ENCODE measurements around the gene PPP2R5A. TPM values are rescaled to one million over a fixed set of nuclear protein-coding genes. Genes with fewer than 3 reads are reported as not detected.
A peak's percentile ranks its signal among the peaks of the same experiment; 100 is the strongest.

Gene PPP2R5A
- total and polyA plus RNA-seq, 2 of the 8 experiments (the other 6 are each of a cell fraction or from before 2014, with no cell fraction given): 14.6 to 36.3 TPM

- peaks cover 14 to 43% (median 31%) of the 10 kb centered on the region in 4 experiments for H3K36me3 ChIP-seq (ENCODE audit: control insufficient read depth in 2 of 4, insufficient read depth in 4 of 4, low read length in 3 of 4)
- H3K14ac ChIP-seq (ENCODE audit: insufficient read length): no peak overlapping the region
- peaks cover 3% of the 10 kb centered on the region; the same call in 1 of the 2 replicates for H3K23me2 ChIP-seq (ENCODE audit: low read depth, low read length)
- TF ChIP-seq MAFK (IDR thresholded peaks at IDR 0.05; ENCODE audit: low read depth, low read length) (no peak), CTCF (IDR thresholded peaks at IDR 0.05; ENCODE audit: control extremely low read depth in 1 of 3, insufficient read depth in 1 of 3, low read depth in 1 of 3, low read length in 3 of 3) (peak in 1 of 3 experiments; percentile 2; a peak in 1 of 4 replicates), HDAC6 (IDR thresholded peaks at IDR 0.05; ENCODE audit: low read depth, low read length) (no peak), SAP30 (IDR thresholded peaks at IDR 0.05; ENCODE audit: insufficient read depth, insufficient replicate concordance, low read length) (no peak)
- H2BK120ac ChIP-seq (replicated peaks; ENCODE audit: low read depth, low read length): no peak overlapping the region
- no peak overlapping the region for H3K4ac ChIP-seq (replicated peaks; ENCODE audit: insufficient read length, low read depth, low read length)
- H3K4me2 ChIP-seq (ENCODE audit: insufficient read depth in 1 of 2, low read depth in 2 of 2, low read length in 2 of 2): no peak overlapping the region
- no peak overlapping the region for H4K91ac ChIP-seq (replicated peaks; ENCODE audit: insufficient read length, low read length)
- H2BK5ac ChIP-seq (ENCODE audit: low read depth, low read length): no peak overlapping the region; the same call in 1 of the 2 replicates
- no peaks in the 10 kb centered on the region; a peak in 1 of 7 replicates for H3K27me3 ChIP-seq (replicated peaks in 1 of 4; ENCODE audit: control insufficient read depth in 3 of 4, extremely low read depth in 1 of 4, insufficient read depth in 3 of 4, low read length in 3 of 4)
- H3K9ac ChIP-seq (replicated peaks in 1 of 4; ENCODE audit: extremely low read depth in 1 of 4, low read depth in 3 of 4, low read length in 3 of 4): no peak overlapping the region; a peak in 1 of 7 replicates
- CTCF ChIA-PET (ENCODE audit: partially characterized antibody): interaction anchor here (0.7 to 5.5 kb wide), 5 partner anchors 25 to 311 kb away, joined by 3 to 54 read pairs (median 4); no protein-coding TSS in a partner anchor
- 0 out of 2 replicates have a peak overlapping the region, but pooled peaks have one; percentile 68 for H2BK12ac ChIP-seq (ENCODE audit: low read depth, low read length)
- no peak overlapping the region for H3K56ac ChIP-seq (replicated peaks; ENCODE audit: insufficient read length, low read depth, low read length)
- H2AK5ac ChIP-seq (ENCODE audit: low read depth, low read length): no peak overlapping the region; the same call in 1 of the 2 replicates
- POLR2A ChIA-PET (ENCODE audit: partially characterized antibody): no interaction called here
- H3K23ac ChIP-seq (ENCODE audit: insufficient read length): no peak overlapping the region
- 84% methylated on average over 4 of the region's 4 CpGs; no CpG with 5 or more reads in 1 of the 2 experiments for WGBS, 2 experiments (ENCODE audit: extremely low coverage in 1 of 2, insufficient coverage in 1 of 2, insufficient read length in 1 of 2, insufficient replicate concordance in 2 of 2, low coverage in 1 of 2, low lambda C conversion rate in 2 of 2, missing lambda C conversion rate in 1 of 2)
- H3K79me2 ChIP-seq (ENCODE audit: control insufficient read depth in 1 of 2, insufficient read depth in 2 of 2, low read length in 2 of 2): no peaks in the 10 kb centered on the region
- FAIRE-seq (no peak), DNase-seq (ENCODE audit: low read depth in 1 of 2, low spot score in 2 of 2) (no peak)
- no peak overlapping the region for H2AFZ ChIP-seq (ENCODE audit: low read length)
- H3K79me1 ChIP-seq (ENCODE audit: low read depth, low read length): no peaks in the 10 kb centered on the region; the same call in 1 of the 2 replicates
- H3K4me3 ChIP-seq (ENCODE audit: extremely low read depth in 1 of 4, insufficient read depth in 2 of 4, low read depth in 3 of 4, low read length in 4 of 4): no peak overlapping the region
- no peaks in the 10 kb centered on the region for H3K9me3 ChIP-seq (ENCODE audit: insufficient read depth in 2 of 2, low read depth in 1 of 2, low read length in 1 of 2)
- H2BK20ac ChIP-seq (ENCODE audit: low read length): no peak overlapping the region
- no peak overlapping the region for H4K5ac ChIP-seq (ENCODE audit: insufficient read length, low read depth, low read length)
- H3K27ac ChIP-seq (ENCODE audit: low read depth, low read length): no peak overlapping the region
- H4K8ac ChIP-seq (ENCODE audit: extremely low read depth, insufficient read depth, low read length): no peak overlapping the region; the same call in 1 of the 2 replicates
- peaks cover 0 to 6% of the 10 kb centered on the region in 2 experiments for H4K20me1 ChIP-seq (replicated peaks in 1 of 2; ENCODE audit: control insufficient read depth in 1 of 2, insufficient read depth in 2 of 2, low read length in 2 of 2)
- H3K18ac ChIP-seq (ENCODE audit: extremely low read depth, low read length): no peak overlapping the region
- H3K4me1 ChIP-seq (replicated peaks in 1 of 4; ENCODE audit: control insufficient read depth in 3 of 4, insufficient read depth in 4 of 4, low read length in 3 of 4): no peaks in the 10 kb centered on the region; a peak in 1 of 7 replicates
- H2BK15ac ChIP-seq (ENCODE audit: low read length): no peak overlapping the region
Observed at GRCh38 chr1:212381397-212382035, 96.3 kb downstream of the PPP2R5A start.
